Measurements from ENCODE around the gene DCST2. TPM values are rescaled to one million over a fixed set of nuclear protein-coding genes. Genes with fewer than 3 reads are reported as not detected.
A peak's percentile ranks its signal among the peaks of the same experiment; 100 is the strongest.

DCST2 gene
- polyA plus RNA-seq, 1 of the 3 experiments (the other 2 are of a cell fraction): 0.76 TPM

DNA sequence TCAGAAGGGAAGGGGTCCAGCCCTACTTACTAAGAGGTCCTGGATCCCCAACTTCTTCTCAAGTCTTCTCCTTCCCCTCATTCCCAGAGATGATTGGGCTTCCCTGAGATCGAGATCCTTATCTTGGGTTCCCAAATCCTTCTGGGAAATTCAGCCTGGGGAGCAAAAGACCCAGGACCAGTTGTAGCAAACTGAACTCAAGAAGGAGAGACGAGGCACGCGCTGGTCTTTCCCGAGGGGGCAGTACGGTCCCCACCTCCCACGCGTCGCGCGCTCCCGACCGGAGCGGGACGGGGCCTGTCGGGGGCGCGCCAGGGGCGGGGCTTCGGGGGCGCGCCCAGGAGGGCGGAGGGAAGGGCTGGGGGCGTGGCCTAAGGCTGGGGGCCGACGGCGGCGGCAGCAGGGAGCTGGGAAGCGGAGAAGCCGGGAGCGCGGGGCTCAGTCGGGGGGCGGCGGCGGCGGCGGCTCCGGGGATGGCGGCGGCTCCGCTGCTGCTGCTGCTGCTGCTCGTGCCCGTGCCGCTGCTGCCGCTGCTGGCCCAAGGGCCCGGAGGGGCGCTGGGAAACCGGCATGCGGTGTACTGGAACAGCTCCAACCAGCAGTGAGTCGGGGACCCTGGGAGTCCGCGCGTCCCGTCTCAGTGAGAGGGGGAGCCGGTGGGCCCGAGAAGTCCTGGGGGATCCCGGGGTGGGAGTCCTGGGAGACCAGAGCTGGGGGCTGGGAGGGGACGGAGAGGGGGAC lies 45.1 kb upstream of the DCST2 start, which contains the start of gene EFNA3:
EFNA3 (plus strand) TSS at position 369 of the 741 bp plus-strand sequence; CDS start at position 474, 105 bp downstream.
- Histone ChIP-seq H3K9me3 (no peaks in the 10 kb centered on the region), H3K4me3 (ENCODE audit: low read depth in 2 of 2, low read length in 1 of 2) (peak within 1 kb of the TSS; percentile 55 to 62), H3K9me2 (no peaks in the 10 kb centered on the region), H3K79me2 (ENCODE audit: insufficient read depth) (no peaks in the 10 kb centered on the region), H3K4me1 (ENCODE audit: control insufficient read depth in 1 of 2, insufficient read depth in 2 of 2, low read depth in 1 of 2, low read length in 1 of 2) (peaks cover 15 to 16% of the 10 kb centered on the region in 2 experiments; a peak in 2 of 4 replicates), H4K20me1 (ENCODE audit: insufficient read depth) (no peaks in the 10 kb centered on the region), H3K9ac (no peak within 1 kb of the TSS), H3F3A (replicated peaks; ENCODE audit: insufficient read depth) (peaks cover 10% of the 10 kb centered on the region), H3K27me3 (ENCODE audit: insufficient read depth) (peaks cover 23% of the 10 kb centered on the region), H3K36me3 (replicated peaks in 1 of 2; ENCODE audit: control insufficient read depth in 1 of 2, insufficient read depth in 2 of 2, low read length in 1 of 2) (no peaks in the 10 kb centered on the region), H2AFZ (ENCODE audit: low read depth) (no peak within 1 kb of the TSS), H3K27ac (ENCODE audit: low read depth in 2 of 2, low read length in 1 of 2) (no peak within 1 kb of the TSS; a peak in 1 of 4 replicates), H3K4me2 (peak within 1 kb of the TSS; percentile 87)
- POLR2A ChIA-PET: interaction anchor here (0.5 to 1.6 kb wide), 6 partner anchors 9 to 114 kb away, joined by 3 to 8 read pairs (median 3); partner anchors contain the start of gene SHC1
- TF ChIP-seq FOXM1 (IDR thresholded peaks at IDR 0.05; ENCODE audit: low read depth) (no peak), GATA2 (CRISPR knock-in tag; IDR thresholded peaks at IDR 0.05) (peak; percentile 60), CHD2 (IDR thresholded peaks at IDR 0.05; ENCODE audit: low read length, partially characterized antibody) (peak; percentile 22), MXI1 (IDR thresholded peaks at IDR 0.05; ENCODE audit: low read depth, low read length) (peak; percentile 42; the same call in 1 of the 2 replicates)
- peak; percentile 98 for DNase-seq
- CTCF ChIA-PET: interaction anchor here (0.8 to 29.9 kb wide), 10 partner anchors 12 to 116 kb away, joined by 3 to 573 read pairs (median 4); partner anchors contain the start of genes ADAM15, DCST1, DCST2 and EFNA4
- WGBS (ENCODE audit: low lambda C conversion rate): 1% methylated on average over 36 of the region's 59 CpGs

DNA sequence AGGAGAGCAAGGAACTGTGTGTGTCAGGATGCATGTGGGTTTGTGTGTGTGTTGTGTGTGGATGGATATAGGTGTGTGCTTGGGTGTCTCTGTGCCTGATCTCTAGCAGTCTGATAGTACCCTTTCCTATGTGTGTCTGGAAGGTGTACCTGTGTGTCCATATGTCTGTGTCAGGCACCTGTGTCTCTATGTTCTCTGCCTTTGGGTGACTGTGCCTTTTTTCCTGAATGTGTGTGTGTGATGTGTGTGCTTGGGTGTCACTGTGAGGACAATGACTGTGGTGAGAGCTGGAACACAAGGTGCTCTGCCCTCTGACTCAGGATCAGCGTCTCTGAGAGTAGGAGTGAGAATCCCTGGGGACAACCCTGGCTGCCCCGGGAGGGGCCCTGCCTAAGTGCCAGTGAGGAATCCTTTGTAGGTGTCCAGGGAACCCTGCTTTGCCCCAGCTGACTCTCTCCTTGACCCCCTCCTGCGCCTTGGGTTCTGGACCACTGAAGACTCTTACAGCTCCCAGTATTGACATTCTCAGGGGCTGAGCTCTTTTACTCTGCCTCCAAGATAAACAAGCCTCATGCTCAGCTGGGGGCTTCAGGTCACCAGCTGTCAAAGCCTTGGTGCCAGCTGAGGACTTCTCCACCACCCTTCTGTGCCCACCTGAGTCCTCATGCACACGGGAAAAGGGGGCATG lies 44.3 kb upstream of the DCST2 start:
- no peaks in the 10 kb centered on the region for H3K79me2 ChIP-seq (ENCODE audit: insufficient read depth)
- no peak for DNase-seq
- H3F3A ChIP-seq (replicated peaks; ENCODE audit: insufficient read depth): peaks cover 10% of the 10 kb centered on the region
- no peak overlapping the region for H3K27ac ChIP-seq (ENCODE audit: low read depth in 2 of 2, low read length in 1 of 2)
- H3K4me2 ChIP-seq: peak overlapping the region; percentile 87
- POLR2A ChIA-PET: interaction anchor here (0.9 kb wide), 1 partner anchor 107 kb away, joined by 3 read pairs; the partner anchor contains the start of gene SHC1
- H3K36me3 ChIP-seq (replicated peaks in 1 of 2; ENCODE audit: control insufficient read depth in 1 of 2, insufficient read depth in 2 of 2, low read length in 1 of 2): no peaks in the 10 kb centered on the region
- peaks cover 23% of the 10 kb centered on the region for H3K27me3 ChIP-seq (ENCODE audit: insufficient read depth)
- H3K9me3 ChIP-seq: no peaks in the 10 kb centered on the region
- no peak overlapping the region for H2AFZ ChIP-seq (ENCODE audit: low read depth)
- peaks cover 15 to 16% of the 10 kb centered on the region in 2 experiments; a peak in 2 of 4 replicates for H3K4me1 ChIP-seq (ENCODE audit: control insufficient read depth in 1 of 2, insufficient read depth in 2 of 2, low read depth in 1 of 2, low read length in 1 of 2)
- H3K4me3 ChIP-seq (ENCODE audit: low read depth in 2 of 2, low read length in 1 of 2): peak overlapping the region in 1 of 2 experiments; percentile 55; a peak in 2 of 4 replicates
- CTCF ChIA-PET: interaction anchor here (0.8 to 29.9 kb wide), 7 partner anchors 13 to 91 kb away, joined by 3 to 573 read pairs (median 7); partner anchors contain the start of genes ADAM15, DCST1, DCST2 and EFNA4
- no peak overlapping the region for H3K9ac ChIP-seq
- no peaks in the 10 kb centered on the region for H3K9me2 ChIP-seq
- WGBS (ENCODE audit: low lambda C conversion rate): 51% methylated on average over 4 of the region's 4 CpGs
- no peaks in the 10 kb centered on the region for H4K20me1 ChIP-seq (ENCODE audit: insufficient read depth)
- TF ChIP-seq TAF1 (IDR thresholded peaks at IDR 0.05; ENCODE audit: borderline replicate concordance, low read depth, low read length) (no peak), RFX5 (IDR thresholded peaks at IDR 0.05; ENCODE audit: low read length) (no peak), RXRA (IDR thresholded peaks at IDR 0.05; ENCODE audit: borderline replicate concordance, low read depth) (no peak), POLR2AphosphoS5 (IDR thresholded peaks at IDR 0.05; ENCODE audit: low read depth, low read length) (no peak), CHD2 (IDR thresholded peaks at IDR 0.05; ENCODE audit: low read length, partially characterized antibody) (no peak), YY1 (IDR thresholded peaks at IDR 0.05; ENCODE audit: low read depth) (no peak), FOXJ3 (CRISPR knock-in tag; IDR thresholded peaks at IDR 0.05) (no peak), RCOR1 (IDR thresholded peaks at IDR 0.05; ENCODE audit: low read length) (no peak), SMC3 (IDR thresholded peaks at IDR 0.05; ENCODE audit: low read depth, low read length) (no peak), MXI1 (IDR thresholded peaks at IDR 0.05; ENCODE audit: low read depth, low read length) (no peak), EZH2phosphoT487 (IDR thresholded peaks at IDR 0.05; ENCODE audit: borderline replicate concordance, low read depth) (no peak), FOSL2 (IDR thresholded peaks at IDR 0.05; ENCODE audit: borderline replicate concordance, low read depth) (no peak)
- TF ChIP-seq, protein P1, sequence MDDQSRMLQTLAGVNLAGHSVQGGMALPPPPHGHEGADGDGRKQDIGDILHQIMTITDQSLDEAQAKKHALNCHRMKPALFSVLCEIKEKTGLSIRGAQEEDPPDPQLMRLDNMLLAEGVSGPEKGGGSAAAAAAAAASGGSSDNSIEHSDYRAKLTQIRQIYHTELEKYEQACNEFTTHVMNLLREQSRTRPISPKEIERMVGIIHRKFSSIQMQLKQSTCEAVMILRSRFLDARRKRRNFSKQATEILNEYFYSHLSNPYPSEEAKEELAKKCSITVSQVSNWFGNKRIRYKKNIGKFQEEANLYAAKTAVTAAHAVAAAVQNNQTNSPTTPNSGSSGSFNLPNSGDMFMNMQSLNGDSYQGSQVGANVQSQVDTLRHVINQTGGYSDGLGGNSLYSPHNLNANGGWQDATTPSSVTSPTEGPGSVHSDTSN (IDR thresholded peaks at IDR 0.05): no peak
- TF ChIP-seq, protein P2, sequence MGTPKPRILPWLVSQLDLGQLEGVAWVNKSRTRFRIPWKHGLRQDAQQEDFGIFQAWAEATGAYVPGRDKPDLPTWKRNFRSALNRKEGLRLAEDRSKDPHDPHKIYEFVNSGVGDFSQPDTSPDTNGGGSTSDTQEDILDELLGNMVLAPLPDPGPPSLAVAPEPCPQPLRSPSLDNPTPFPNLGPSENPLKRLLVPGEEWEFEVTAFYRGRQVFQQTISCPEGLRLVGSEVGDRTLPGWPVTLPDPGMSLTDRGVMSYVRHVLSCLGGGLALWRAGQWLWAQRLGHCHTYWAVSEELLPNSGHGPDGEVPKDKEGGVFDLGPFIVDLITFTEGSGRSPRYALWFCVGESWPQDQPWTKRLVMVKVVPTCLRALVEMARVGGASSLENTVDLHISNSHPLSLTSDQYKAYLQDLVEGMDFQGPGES (IDR thresholded peaks at IDR 0.05; ENCODE audit: low read depth, low read length): no peak
- TF ChIP-seq, protein P3, sequence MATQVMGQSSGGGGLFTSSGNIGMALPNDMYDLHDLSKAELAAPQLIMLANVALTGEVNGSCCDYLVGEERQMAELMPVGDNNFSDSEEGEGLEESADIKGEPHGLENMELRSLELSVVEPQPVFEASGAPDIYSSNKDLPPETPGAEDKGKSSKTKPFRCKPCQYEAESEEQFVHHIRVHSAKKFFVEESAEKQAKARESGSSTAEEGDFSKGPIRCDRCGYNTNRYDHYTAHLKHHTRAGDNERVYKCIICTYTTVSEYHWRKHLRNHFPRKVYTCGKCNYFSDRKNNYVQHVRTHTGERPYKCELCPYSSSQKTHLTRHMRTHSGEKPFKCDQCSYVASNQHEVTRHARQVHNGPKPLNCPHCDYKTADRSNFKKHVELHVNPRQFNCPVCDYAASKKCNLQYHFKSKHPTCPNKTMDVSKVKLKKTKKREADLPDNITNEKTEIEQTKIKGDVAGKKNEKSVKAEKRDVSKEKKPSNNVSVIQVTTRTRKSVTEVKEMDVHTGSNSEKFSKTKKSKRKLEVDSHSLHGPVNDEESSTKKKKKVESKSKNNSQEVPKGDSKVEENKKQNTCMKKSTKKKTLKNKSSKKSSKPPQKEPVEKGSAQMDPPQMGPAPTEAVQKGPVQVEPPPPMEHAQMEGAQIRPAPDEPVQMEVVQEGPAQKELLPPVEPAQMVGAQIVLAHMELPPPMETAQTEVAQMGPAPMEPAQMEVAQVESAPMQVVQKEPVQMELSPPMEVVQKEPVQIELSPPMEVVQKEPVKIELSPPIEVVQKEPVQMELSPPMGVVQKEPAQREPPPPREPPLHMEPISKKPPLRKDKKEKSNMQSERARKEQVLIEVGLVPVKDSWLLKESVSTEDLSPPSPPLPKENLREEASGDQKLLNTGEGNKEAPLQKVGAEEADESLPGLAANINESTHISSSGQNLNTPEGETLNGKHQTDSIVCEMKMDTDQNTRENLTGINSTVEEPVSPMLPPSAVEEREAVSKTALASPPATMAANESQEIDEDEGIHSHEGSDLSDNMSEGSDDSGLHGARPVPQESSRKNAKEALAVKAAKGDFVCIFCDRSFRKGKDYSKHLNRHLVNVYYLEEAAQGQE (IDR thresholded peaks at IDR 0.05; ENCODE audit: low read depth, low read length): no peak
- TF ChIP-seq, protein P4, sequence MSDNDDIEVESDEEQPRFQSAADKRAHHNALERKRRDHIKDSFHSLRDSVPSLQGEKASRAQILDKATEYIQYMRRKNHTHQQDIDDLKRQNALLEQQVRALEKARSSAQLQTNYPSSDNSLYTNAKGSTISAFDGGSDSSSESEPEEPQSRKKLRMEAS (IDR thresholded peaks at IDR 0.05; ENCODE audit: low read depth): no peak
